ENCODE data around the gene BMPR1A. TPM values are rescaled to one million over a fixed set of nuclear protein-coding genes. Genes with fewer than 3 reads are reported as not detected.
A peak's percentile ranks its signal among the peaks of the same experiment; 100 is the strongest.

The BMPR1A gene
- total and polyA plus RNA-seq, 9 of the 15 experiments (the other 6 are each of a cell fraction or from before 2014, with no cell fraction given): 1.6 to 17.5 (median 9.1) TPM

GRCh38 chr10:86752311-86752710, 4.1 kb upstream of the BMPR1A start:
- in situ Hi-C loops (cut with MboI): no loop called here
- TF ChIP-seq RAD21 (CRISPR knock-in tag; conservative IDR thresholded peaks at IDR 0.05 in 1 of 2, IDR thresholded peaks at IDR 0.05 in 1 of 2) (no peak), NR0B1 (IDR thresholded peaks at IDR 0.05; ENCODE audit: partially characterized antibody) (no peak), ZBTB17 (CRISPR knock-in tag; IDR thresholded peaks at IDR 0.05) (no peak), NFE2 (IDR thresholded peaks at IDR 0.05; ENCODE audit: low read depth) (no peak), TAL1 (IDR thresholded peaks at IDR 0.05) (peak; percentile 24; the same call in 1 of the 2 replicates), MAFK (IDR thresholded peaks at IDR 0.05; ENCODE audit: low read length) (no peak), CHD1 (IDR thresholded peaks at IDR 0.05; ENCODE audit: low read length) (no peak), ZBTB11 (CRISPR knock-in tag; IDR thresholded peaks at IDR 0.05) (no peak), ETV6 (IDR thresholded peaks at IDR 0.05; ENCODE audit: borderline replicate concordance in 1 of 2, low read depth in 2 of 2, low read length in 1 of 2) (no peak), ETV6 (CRISPR knock-in tag; IDR thresholded peaks at IDR 0.05; ENCODE audit: borderline replicate concordance) (no peak), SLC30A9 (CRISPR knock-in tag; IDR thresholded peaks at IDR 0.05) (no peak), ZNF282 (CRISPR knock-in tag; IDR thresholded peaks at IDR 0.05) (no peak), HNRNPLL (IDR thresholded peaks at IDR 0.05; ENCODE audit: low read depth, low read length, poor library complexity, severe bottlenecking) (no peak), PRPF4 (IDR thresholded peaks at IDR 0.05; ENCODE audit: insufficient read depth, low read depth, low read length, poor library complexity, severe bottlenecking) (no peak), PTTG1 (tag; IDR thresholded peaks at IDR 0.05; ENCODE audit: low read depth) (no peak)

More at GRCh38 chr10:86752311-86752710, 4.1 kb upstream of the BMPR1A start:
- POLR2A ChIA-PET: interaction anchor here (0.6 to 2.3 kb wide), 4 partner anchors 11 to 251 kb away, joined by 3 to 9 read pairs (median 3); no protein-coding TSS in a partner anchor
- no peaks in the 10 kb centered on the region for H3K36me3 ChIP-seq (ENCODE audit: control insufficient read depth, insufficient read depth, low read length)
- CTCF ChIA-PET (ENCODE audit: low intra/inter-chr PET ratio): no interaction called here
- ATAC-seq: peak; percentile 12
- no peaks in the 10 kb centered on the region for H4K20me1 ChIP-seq (replicated peaks; ENCODE audit: control insufficient read depth, insufficient read depth, low read length)
- 0% methylated on average over 3 of the region's 4 CpGs for WGBS (ENCODE audit: insufficient coverage, low coverage, missing lambda C conversion rate)
- no peak overlapping the region for H3K4me3 ChIP-seq
- peak; percentile 89 for FAIRE-seq
- peak overlapping the region; percentile 70 for H3K4me2 ChIP-seq (ENCODE audit: insufficient read depth, low read length)
- H3K9me1 ChIP-seq (ENCODE audit: control insufficient read depth, insufficient read depth, low read length): no peaks in the 10 kb centered on the region
- peak overlapping the region; percentile 76; the same call in 1 of the 2 replicates for H2AFZ ChIP-seq (ENCODE audit: low read depth, low read length)
- H3K4me1 ChIP-seq (replicated peaks in 1 of 2; ENCODE audit: control insufficient read depth in 2 of 2, insufficient read depth in 2 of 2, low read length in 2 of 2): peaks cover 27 to 31% of the 10 kb centered on the region in 2 experiments
- H3K79me2 ChIP-seq (ENCODE audit: control insufficient read depth, insufficient read depth, low read length): peaks cover 25% of the 10 kb centered on the region
- H3K9ac ChIP-seq (ENCODE audit: insufficient read depth in 1 of 2, low read depth in 2 of 2, low read length in 2 of 2): peak overlapping the region; percentile 51 to 56; a peak in 3 of 4 replicates
- H3K9me3 ChIP-seq (replicated peaks; ENCODE audit: control insufficient read depth, insufficient read depth, low read depth, low read length): no peaks in the 10 kb centered on the region
- intact Hi-C loops (cut with micrococcal nuclease): loop anchor here (2.0 kb wide), 1 partner anchor 42 kb away; no protein-coding TSS in a partner anchor
- no peaks in the 10 kb centered on the region for H3K27me3 ChIP-seq (ENCODE audit: control insufficient read depth in 2 of 2, insufficient read depth in 2 of 2, low read length in 2 of 2)
- DNase-seq (ENCODE audit: extremely low read depth in 1 of 4, low spot score in 3 of 4): peak; percentile 67 to 85 (median 79)
- peak overlapping the region; percentile 77 for H3K27ac ChIP-seq (ENCODE audit: extremely low read depth, low read depth, low read length)
- no TSS peak for BruUV-seq (replicated peaks)

All from K562 (cell line).